OCI-LY3 (cell line): ENCODE results near the gene GPD2.

Experiments
- CTCF ChIP-seq: fragments of 200-600, 300-600 bp; sonication (generic); IDR thresholded peaks from 2 replicates; pipeline ENCODE4 v1.5.1; 2014; ENCODE audit warnings: antibody characterized with exemption, low read length, low read depth
- EZH2phosphoT487 ChIP-seq: fragments of 200-600 bp; shearing (Covaris generic); IDR thresholded peaks from 2 replicates; pipeline ENCODE4 v1.6.1; 2018; ENCODE audit warnings: antibody characterized with exemption, mixed run types, low read depth

GRCh38 chr2:156430236-156430979 is 5.8 kb upstream of the GPD2 start:
- TF ChIP-seq CTCF (no peak), EZH2phosphoT487 (no peak)
